CD14-positive monocyte (primary cell): ENCODE measurements around the gene DMBT1. TPM values are rescaled to one million over a fixed set of nuclear protein-coding genes. Genes with fewer than 3 reads are reported as not detected.

ENCODE experiments used
- DNase-seq, 3 donors: peaks; one replicate each; pipeline ENCODE4 v3.0.0-alpha.2; 2011 to 2022
- H2AFZ ChIP-seq: 2 replicates; pipeline ENCODE4 v1.6.0; 2012; ENCODE audit warnings: mild to moderate bottlenecking, low read depth, low read length, inconsistent platforms; ENCODE audit not compliant: insufficient read depth, poor library complexity, severe bottlenecking
- H3K27ac ChIP-seq, 2 donors: 1 replicate in 1 of 2; 2 replicates in 1 of 2; pipeline ENCODE4 v1.5.1; 2012 to 2013; ENCODE audit warnings: low read length in 2 of 2, control low read depth in 1 of 2, inconsistent platforms in 1 of 2, low read depth in 1 of 2, mild to moderate bottlenecking in 1 of 2
- H3K27me3 ChIP-seq, 2 donors: one replicate each; pipeline versions ENCODE4 v1.6.0 to v1.6.1; 2011 to 2013; ENCODE audit warnings: low read length in 2 of 2; ENCODE audit not compliant: control insufficient read depth in 2 of 2, insufficient read depth in 2 of 2
- H3K36me3 ChIP-seq, 2 donors: replicated peaks in 1 of 2; 1 replicate in 1 of 2; 2 replicates in 1 of 2; pipeline versions ENCODE4 v1.5.1 to v1.6.1; 2012 to 2013; ENCODE audit warnings: low read length in 2 of 2, control low read depth in 1 of 2, inconsistent platforms in 1 of 2, mild to moderate bottlenecking in 1 of 2; ENCODE audit not compliant: insufficient read depth in 2 of 2, control insufficient read depth in 1 of 2
- H3K4me1 ChIP-seq, 2 donors: 1 replicate in 1 of 2; 2 replicates in 1 of 2; pipeline versions ENCODE4 v1.5.1 to v1.6.1; 2012 to 2013; ENCODE audit warnings: low read length in 2 of 2, control low read depth in 1 of 2, inconsistent platforms in 1 of 2, mild to moderate bottlenecking in 1 of 2, moderate library complexity in 1 of 2; ENCODE audit not compliant: insufficient read depth in 2 of 2, control insufficient read depth in 1 of 2
- H3K4me2 ChIP-seq: replicated peaks from 2 replicates; pipeline ENCODE3; 2012; ENCODE audit warnings: low read length, moderate library complexity, mild to moderate bottlenecking; ENCODE audit not compliant: poor library complexity, severe bottlenecking; ENCODE audit errors: extremely low read depth
- H3K4me3 ChIP-seq, 3 experiments: fragments of 200-600 bp in 1 of 3; sonication (generic) in 1 of 3; replicated peaks in 1 of 3; 1 replicate in 2 of 3; 2 replicates in 1 of 3; pipeline ENCODE4 v1.5.1; 2011 to 2013; ENCODE audit warnings: low read length in 3 of 3, mild to moderate bottlenecking in 3 of 3, control low read depth in 2 of 3, low read depth in 2 of 3, inconsistent platforms in 1 of 3, moderate library complexity in 1 of 3
- H3K79me2 ChIP-seq: 2 replicates; pipeline ENCODE4 v1.6.0; 2012; ENCODE audit warnings: mild to moderate bottlenecking, control low read depth, inconsistent platforms, low read length, moderate library complexity; ENCODE audit not compliant: insufficient read depth
- H3K9ac ChIP-seq: 2 replicates; pipeline ENCODE4 v1.6.0; 2017; ENCODE audit warnings: low read length, mild to moderate bottlenecking; ENCODE audit not compliant: insufficient read depth, poor library complexity, severe bottlenecking
- H3K9me3 ChIP-seq, 2 donors: replicated peaks in 1 of 2; 1 replicate in 1 of 2; 2 replicates in 1 of 2; pipeline versions ENCODE4 v1.5.1 to v1.6.1; 2012 to 2013; ENCODE audit warnings: low read length in 2 of 2, control low read depth in 1 of 2; ENCODE audit not compliant: control insufficient read depth in 1 of 2, insufficient read depth in 1 of 2
- H4K20me1 ChIP-seq: 2 replicates; pipeline ENCODE4 v1.6.0; 2012; ENCODE audit warnings: mild to moderate bottlenecking, low read length, control low read depth, moderate library complexity; ENCODE audit not compliant: insufficient read depth
- H3K27ac Mint-ChIP-seq, 7 donors: one replicate each; pipeline ENCODE4 v1.8.0; 2020; ENCODE audit warnings: mild to moderate bottlenecking in 7 of 7, mixed read lengths in 7 of 7, moderate library complexity in 6 of 7, inconsistent platforms in 2 of 7
- H3K27me3 Mint-ChIP-seq, 3 donors: one replicate each; pipeline ENCODE4 v1.8.0; 2021 to 2022; ENCODE audit warnings: low read depth in 3 of 3, mild to moderate bottlenecking in 3 of 3, mixed read lengths in 3 of 3, moderate library complexity in 3 of 3, inconsistent platforms in 1 of 3
- H3K36me3 Mint-ChIP-seq, 2 donors: one replicate each; pipeline ENCODE4 v1.8.0; 2020; ENCODE audit warnings: mixed read lengths in 2 of 2, inconsistent platforms in 1 of 2, mild to moderate bottlenecking in 1 of 2
- H3K4me1 Mint-ChIP-seq: one replicate; pipeline ENCODE4 v1.8.0; 2020; ENCODE audit warnings: mild to moderate bottlenecking, mixed read lengths
- H3K4me3 Mint-ChIP-seq, 2 donors: one replicate each; pipeline ENCODE4 v1.8.0; 2020; ENCODE audit warnings: mild to moderate bottlenecking in 2 of 2, mixed read lengths in 2 of 2, moderate library complexity in 1 of 2
- H3K9me3 Mint-ChIP-seq, 7 donors: one replicate each; pipeline ENCODE4 v1.8.0; 2020 to 2022; ENCODE audit warnings: mixed read lengths in 7 of 7, mild to moderate bottlenecking in 6 of 7, moderate library complexity in 6 of 7, inconsistent platforms in 2 of 7
- WGBS: methylation state at CpG from one replicate; pipeline ENCODE4 v1.1.5; 2013; ENCODE audit warnings: missing lambda C conversion rate; ENCODE audit not compliant: insufficient coverage; 5-methylcytosine and 5-hydroxymethylcytosine counted together
- intact Hi-C, 2 donors: fragments of 100-400 bp; cut with micrococcal nuclease; formaldehyde crosslinking; loops; one replicate each; pipeline versions ENCODE4 v1.15.0 to v1.15.1; 2023
- polyA plus RNA-seq, 3 donors: library from polyadenylated mRNA; depleted of rRNA in 1 of 3; unstranded in 2 of 3; stranded (reverse) in 1 of 3; fragments of 300-500 nt in 2 of 3; fragments of >200 nt in 1 of 3; fragmentation: Illumina TruSeq in 2 of 3; gene quantifications; 1 replicate in 2 of 3; 2 replicates in 1 of 3; pipeline ENCODE4 v1.2.3, GENCODE V29; 2012 to 2021
- TF ChIP-seq, protein P1 (sequence below): fragments of 200-600 bp; IDR thresholded peaks from one replicate; pipeline ENCODE4 v1.8.0; 2022; ENCODE audit warnings: antibody characterized with exemption, mild to moderate bottlenecking

Gene DMBT1
- polyA plus RNA-seq, 3 donors = not detected

DNA sequence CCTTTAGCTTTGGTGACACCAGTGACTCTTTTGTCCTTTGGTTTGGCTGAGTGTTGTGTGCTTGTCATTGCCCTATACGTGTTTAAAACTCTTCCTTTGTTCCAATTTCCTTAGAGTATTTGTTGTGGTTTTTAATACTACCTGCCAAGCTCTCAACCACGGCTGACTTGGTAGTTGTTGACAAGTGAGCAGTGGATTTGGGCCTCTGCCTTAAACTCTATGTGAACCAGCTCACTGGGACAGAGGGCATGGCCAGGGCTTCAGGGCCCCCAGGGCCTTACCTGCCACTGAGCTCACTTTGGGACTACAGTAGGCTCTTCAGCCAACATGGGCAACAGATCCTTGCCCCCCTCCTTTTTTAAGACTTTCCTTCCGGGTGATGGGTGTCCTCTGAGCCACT, 9.6 kb upstream of the DMBT1 start:
- Histone ChIP-seq H3K79me2 (no peaks in the 10 kb centered on the region), H3K27ac (no peak overlapping the region), H3K9me3 (no peaks in the 10 kb centered on the region), H3K4me2 (no peak overlapping the region), H3K4me1 (no peaks in the 10 kb centered on the region), H3K27me3 (no peaks in the 10 kb centered on the region), H3K36me3 (no peaks in the 10 kb centered on the region), H3K4me3 (no peak overlapping the region), H3K9ac (no peak overlapping the region), H4K20me1 (no peaks in the 10 kb centered on the region), H2AFZ (no peak overlapping the region)
- Mint-ChIP-seq H3K36me3 (no peaks in the 10 kb centered on the region), H3K9me3 (peaks cover 0 to 1% (median 0%) of the 10 kb centered on the region in 7 donors), H3K27me3 (peaks cover 3 to 13% (median 12%) of the 10 kb centered on the region in 3 donors), H3K4me3 (no peak overlapping the region), H3K27ac (no peak overlapping the region), H3K4me1 (no peaks in the 10 kb centered on the region)
- intact Hi-C loops = no loop called here
- 100% methylated on average over 1 of the region's 3 CpGs for whole genome bisulfite sequencing
- TF ChIP-seq, protein P1, sequence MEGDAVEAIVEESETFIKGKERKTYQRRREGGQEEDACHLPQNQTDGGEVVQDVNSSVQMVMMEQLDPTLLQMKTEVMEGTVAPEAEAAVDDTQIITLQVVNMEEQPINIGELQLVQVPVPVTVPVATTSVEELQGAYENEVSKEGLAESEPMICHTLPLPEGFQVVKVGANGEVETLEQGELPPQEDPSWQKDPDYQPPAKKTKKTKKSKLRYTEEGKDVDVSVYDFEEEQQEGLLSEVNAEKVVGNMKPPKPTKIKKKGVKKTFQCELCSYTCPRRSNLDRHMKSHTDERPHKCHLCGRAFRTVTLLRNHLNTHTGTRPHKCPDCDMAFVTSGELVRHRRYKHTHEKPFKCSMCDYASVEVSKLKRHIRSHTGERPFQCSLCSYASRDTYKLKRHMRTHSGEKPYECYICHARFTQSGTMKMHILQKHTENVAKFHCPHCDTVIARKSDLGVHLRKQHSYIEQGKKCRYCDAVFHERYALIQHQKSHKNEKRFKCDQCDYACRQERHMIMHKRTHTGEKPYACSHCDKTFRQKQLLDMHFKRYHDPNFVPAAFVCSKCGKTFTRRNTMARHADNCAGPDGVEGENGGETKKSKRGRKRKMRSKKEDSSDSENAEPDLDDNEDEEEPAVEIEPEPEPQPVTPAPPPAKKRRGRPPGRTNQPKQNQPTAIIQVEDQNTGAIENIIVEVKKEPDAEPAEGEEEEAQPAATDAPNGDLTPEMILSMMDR = no peak
- no peak for DNase-seq

DNA sequence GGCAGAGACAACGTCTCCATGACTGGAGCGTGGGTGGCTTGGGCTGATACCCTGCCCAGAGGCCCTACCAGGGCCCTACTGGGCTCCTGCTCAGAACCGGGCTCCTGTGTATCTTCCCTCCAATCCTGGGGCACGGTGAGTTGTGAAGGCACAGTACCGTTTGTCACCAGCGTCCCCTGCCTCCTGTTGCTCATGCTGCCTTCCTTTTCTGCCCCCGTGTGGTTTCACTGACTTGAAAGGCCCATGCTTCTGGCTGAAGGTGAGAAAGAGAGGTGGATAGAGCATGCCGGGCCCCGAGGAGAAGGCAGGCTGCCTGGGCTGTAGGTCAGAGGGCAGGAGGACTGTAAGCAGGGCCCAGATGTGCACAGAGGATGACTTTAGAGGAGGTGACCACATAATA, 9.1 kb upstream of the DMBT1 start:
- Histone ChIP-seq H3K27ac (no peak overlapping the region), H4K20me1 (no peaks in the 10 kb centered on the region), H3K4me1 (no peaks in the 10 kb centered on the region), H3K27me3 (peaks cover 0 to 3% of the 10 kb centered on the region in 2 donors), H3K4me3 (no peak overlapping the region), H3K36me3 (no peaks in the 10 kb centered on the region), H3K9ac (no peak overlapping the region), H2AFZ (no peak overlapping the region), H3K9me3 (no peaks in the 10 kb centered on the region), H3K4me2 (no peak overlapping the region), H3K79me2 (no peaks in the 10 kb centered on the region)
- Mint-ChIP-seq H3K9me3 (peaks cover 0 to 2% (median 0%) of the 10 kb centered on the region in 7 donors), H3K27ac (no peak overlapping the region), H3K27me3 (peaks cover 6 to 14% (median 14%) of the 10 kb centered on the region in 3 donors), H3K4me1 (no peaks in the 10 kb centered on the region), H3K36me3 (no peaks in the 10 kb centered on the region), H3K4me3 (no peak overlapping the region)
- WGBS = 79% methylated on average over 3 of the region's 9 CpGs
- DNase-seq = no peak
- TF ChIP-seq, protein P1 = no peak
- intact Hi-C loops = no loop called here
